GM12875 (cell line): ENCODE measurements around the gene FMOD.

Experiments used
- H3K4me3 ChIP-seq: one replicate; pipeline ENCODE4 v1.5.1; 2011; ENCODE audit warnings: low read depth, low read length, control low read depth
- TF ChIP-seq, protein P1 (sequence below): IDR thresholded peaks from 2 replicates; pipeline ENCODE4 v1.5.1; 2011; ENCODE audit warnings: low read depth, mild to moderate bottlenecking, control low read depth, inconsistent platforms, low read length, moderate library complexity, borderline replicate concordance; ENCODE audit not compliant: insufficient read depth

FMOD gene

DNA sequence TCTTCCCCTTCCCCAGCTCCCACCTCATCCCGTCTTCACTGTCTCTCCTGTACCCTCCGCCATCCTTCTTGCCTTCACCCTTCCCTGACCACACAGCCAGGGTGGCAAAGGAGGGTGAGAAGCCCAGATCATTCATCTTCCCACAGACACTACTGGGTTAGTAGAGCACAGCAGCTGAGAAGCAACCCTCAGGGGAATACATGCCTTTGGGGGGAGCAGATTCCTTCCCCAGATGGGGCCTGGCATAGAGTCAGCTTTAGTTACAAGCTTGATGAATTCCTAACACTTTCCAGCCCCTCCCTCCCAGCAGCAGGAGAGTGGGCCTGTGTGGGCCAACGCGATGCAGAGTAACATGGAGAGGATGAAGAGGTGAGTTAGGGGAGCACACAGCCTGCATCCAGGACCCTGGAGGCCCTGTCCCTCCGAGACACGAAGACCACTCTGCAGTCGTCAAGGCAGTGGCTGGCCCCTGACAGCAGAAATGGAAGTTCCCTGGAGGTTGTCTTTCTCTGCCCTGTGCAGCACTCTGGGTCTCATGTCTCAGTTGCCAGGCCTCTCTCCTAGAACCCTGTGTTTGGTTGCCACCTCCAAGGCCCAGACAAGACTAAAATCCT is 54.4 kb downstream of the FMOD start:
- no peak overlapping the region for H3K4me3 ChIP-seq
- TF ChIP-seq, protein P1, sequence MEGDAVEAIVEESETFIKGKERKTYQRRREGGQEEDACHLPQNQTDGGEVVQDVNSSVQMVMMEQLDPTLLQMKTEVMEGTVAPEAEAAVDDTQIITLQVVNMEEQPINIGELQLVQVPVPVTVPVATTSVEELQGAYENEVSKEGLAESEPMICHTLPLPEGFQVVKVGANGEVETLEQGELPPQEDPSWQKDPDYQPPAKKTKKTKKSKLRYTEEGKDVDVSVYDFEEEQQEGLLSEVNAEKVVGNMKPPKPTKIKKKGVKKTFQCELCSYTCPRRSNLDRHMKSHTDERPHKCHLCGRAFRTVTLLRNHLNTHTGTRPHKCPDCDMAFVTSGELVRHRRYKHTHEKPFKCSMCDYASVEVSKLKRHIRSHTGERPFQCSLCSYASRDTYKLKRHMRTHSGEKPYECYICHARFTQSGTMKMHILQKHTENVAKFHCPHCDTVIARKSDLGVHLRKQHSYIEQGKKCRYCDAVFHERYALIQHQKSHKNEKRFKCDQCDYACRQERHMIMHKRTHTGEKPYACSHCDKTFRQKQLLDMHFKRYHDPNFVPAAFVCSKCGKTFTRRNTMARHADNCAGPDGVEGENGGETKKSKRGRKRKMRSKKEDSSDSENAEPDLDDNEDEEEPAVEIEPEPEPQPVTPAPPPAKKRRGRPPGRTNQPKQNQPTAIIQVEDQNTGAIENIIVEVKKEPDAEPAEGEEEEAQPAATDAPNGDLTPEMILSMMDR: no peak

DNA sequence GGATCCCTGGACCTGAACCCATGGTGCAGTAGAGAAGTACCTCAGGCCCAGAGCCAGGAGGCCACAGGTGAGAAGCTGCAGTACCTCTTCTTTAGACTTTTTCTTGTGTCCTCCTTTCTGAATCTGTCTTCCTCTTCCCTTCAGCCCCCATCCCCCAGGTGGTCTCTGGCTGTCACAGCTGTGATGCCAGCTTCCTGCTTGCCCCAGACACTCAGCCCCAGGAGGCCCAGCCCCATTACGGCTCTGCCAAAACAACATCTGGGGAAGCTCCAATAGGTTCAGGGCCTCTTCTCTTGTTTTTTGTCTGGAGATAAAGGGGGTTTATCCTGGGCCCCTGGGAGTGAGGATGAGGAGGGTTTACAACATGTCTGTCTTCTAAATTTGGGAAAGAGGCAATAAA is 55.1 kb downstream of the FMOD start:
- TF ChIP-seq, protein P1: no peak
- H3K4me3 ChIP-seq: no peak overlapping the region

DNA sequence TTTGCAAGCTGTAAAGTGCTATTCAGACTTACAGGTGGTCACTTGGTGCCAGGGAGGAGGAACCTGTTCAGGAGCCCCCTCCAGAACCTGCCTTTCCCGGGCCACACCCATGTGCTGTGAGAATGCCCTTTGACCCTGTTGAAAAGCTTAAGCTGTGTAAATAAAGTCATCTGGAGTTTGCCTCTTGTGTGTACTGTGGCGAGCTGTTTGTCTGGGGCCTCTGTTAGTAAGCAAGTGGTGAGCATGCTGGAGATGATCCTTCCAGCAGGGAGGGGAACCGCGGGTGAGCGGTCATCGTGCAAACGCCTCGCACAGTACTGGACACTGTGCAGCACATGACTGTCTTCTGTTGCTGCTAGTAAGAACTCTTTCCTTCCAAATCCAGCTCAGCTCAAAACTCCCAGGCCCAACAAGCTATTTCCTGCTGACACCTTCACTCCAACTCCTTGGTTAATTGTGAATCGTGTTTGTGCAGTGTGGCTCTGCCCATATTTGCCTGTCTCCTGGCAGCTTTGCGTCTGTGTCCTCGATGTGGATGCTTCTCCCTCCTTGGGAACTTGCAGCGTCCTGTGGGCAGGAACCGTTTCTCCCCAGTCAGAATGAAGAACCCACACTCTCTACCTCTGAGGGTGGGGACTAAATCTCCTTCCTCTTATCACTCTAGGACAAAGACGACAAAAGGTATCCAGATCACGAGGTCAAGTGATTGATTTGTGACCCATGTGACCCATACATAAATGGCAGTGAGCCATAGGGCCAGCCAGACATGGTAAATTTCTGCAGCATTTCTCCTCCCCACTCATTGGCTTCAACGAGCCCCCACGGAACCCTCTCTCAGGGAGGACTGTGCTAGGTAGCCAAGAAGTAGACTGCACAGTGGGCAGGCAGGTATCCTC is 59.5 kb downstream of the FMOD start:
- TF ChIP-seq, protein P1: no peak
- no peak overlapping the region for H3K4me3 ChIP-seq
